Measurements from ENCODE around the gene RAB4A.

Gene RAB4A

DNA sequence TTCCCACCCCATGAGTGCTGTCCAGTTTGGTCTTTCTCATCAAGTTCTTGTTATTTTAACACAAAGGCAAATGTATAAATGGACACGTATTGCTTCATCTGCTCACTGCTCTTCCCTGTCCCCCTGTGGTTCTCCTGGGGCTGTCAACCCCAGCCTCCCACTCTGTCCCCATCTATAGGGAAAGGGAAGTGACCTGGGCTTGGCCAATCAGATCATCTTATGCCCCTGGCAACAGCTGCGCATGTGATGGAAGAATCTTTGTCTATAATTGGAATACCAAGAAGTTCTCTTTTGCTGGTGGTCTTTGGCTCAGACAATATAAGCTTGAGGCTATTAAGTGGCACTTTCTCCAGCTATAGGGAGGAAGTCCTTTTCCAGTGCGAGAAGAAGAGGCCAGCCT, 76.6 kb downstream of the RAB4A start:
- no peak overlapping the region for H3K27ac ChIP-seq (ENCODE audit: low read depth, low read length)
- no peak overlapping the region for H4K5ac ChIP-seq (ENCODE audit: low read length)
- no peak overlapping the region for H2BK5ac ChIP-seq (ENCODE audit: low read length)
- DNase-seq: no peak
- no CpG with 5 or more reads among the region's 3 CpGs for WGBS (ENCODE audit: extremely low coverage, insufficient coverage, low lambda C conversion rate)
- no peak overlapping the region for H3K4me2 ChIP-seq (ENCODE audit: low read length)
- H3K18ac ChIP-seq (ENCODE audit: low read length): no peak overlapping the region
- no peak overlapping the region for H3K4ac ChIP-seq (ENCODE audit: low read depth, low read length)
- H3K4me3 ChIP-seq (ENCODE audit: low read length): no peak overlapping the region
- no peak overlapping the region for H2AK5ac ChIP-seq (ENCODE audit: low read length)
- H3K23ac ChIP-seq (ENCODE audit: low read length): no peak overlapping the region
- no peaks in the 10 kb centered on the region for H3K79me2 ChIP-seq (ENCODE audit: control insufficient read depth, insufficient read depth, low read length)
- no peak overlapping the region for H4K8ac ChIP-seq (ENCODE audit: low read depth, low read length)
- no peak overlapping the region for H2BK15ac ChIP-seq (replicated peaks; ENCODE audit: low read depth)
- H2BK120ac ChIP-seq (ENCODE audit: low read depth, low read length): no peak overlapping the region
- no peak overlapping the region for H3K56ac ChIP-seq (ENCODE audit: low read length)
- H3K4me1 ChIP-seq (ENCODE audit: control insufficient read depth, low read depth, low read length): no peaks in the 10 kb centered on the region
- no peaks in the 10 kb centered on the region for H3K27me3 ChIP-seq (ENCODE audit: insufficient read depth, low read length, poor library complexity)
- no peaks in the 10 kb centered on the region for H3K36me3 ChIP-seq (ENCODE audit: control insufficient read depth, insufficient read depth, low read length)
- no peaks in the 10 kb centered on the region for H3K79me1 ChIP-seq (ENCODE audit: low read length)
- H3K9ac ChIP-seq (ENCODE audit: low read length): no peak overlapping the region

GRCh38 chr1:229349463-229350385, 78.8 kb downstream of the RAB4A start:
- Histone ChIP-seq H3K4me3 (ENCODE audit: low read length) (no peak overlapping the region), H3K4me1 (ENCODE audit: control insufficient read depth, low read depth, low read length) (no peaks in the 10 kb centered on the region), H3K9ac (ENCODE audit: low read length) (no peak overlapping the region), H3K79me1 (ENCODE audit: low read length) (no peaks in the 10 kb centered on the region), H4K5ac (ENCODE audit: low read length) (no peak overlapping the region), H3K18ac (ENCODE audit: low read length) (no peak overlapping the region), H3K56ac (ENCODE audit: low read length) (no peak overlapping the region), H3K4ac (ENCODE audit: low read depth, low read length) (no peak overlapping the region), H2BK120ac (ENCODE audit: low read depth, low read length) (no peak overlapping the region), H3K27me3 (ENCODE audit: insufficient read depth, low read length, poor library complexity) (no peaks in the 10 kb centered on the region), H3K4me2 (ENCODE audit: low read length) (no peak overlapping the region), H4K8ac (ENCODE audit: low read depth, low read length) (no peak overlapping the region), H3K27ac (ENCODE audit: low read depth, low read length) (no peak overlapping the region), H3K79me2 (ENCODE audit: control insufficient read depth, insufficient read depth, low read length) (no peaks in the 10 kb centered on the region), H2BK5ac (ENCODE audit: low read length) (no peak overlapping the region), H3K36me3 (ENCODE audit: control insufficient read depth, insufficient read depth, low read length) (no peaks in the 10 kb centered on the region), H2BK15ac (replicated peaks; ENCODE audit: low read depth) (no peak overlapping the region), H3K23ac (ENCODE audit: low read length) (no peak overlapping the region), H2AK5ac (ENCODE audit: low read length) (no peak overlapping the region)
- no peak for DNase-seq
- WGBS (ENCODE audit: extremely low coverage, insufficient coverage, low lambda C conversion rate): no CpG with 5 or more reads among the region's 8 CpGs

DNA sequence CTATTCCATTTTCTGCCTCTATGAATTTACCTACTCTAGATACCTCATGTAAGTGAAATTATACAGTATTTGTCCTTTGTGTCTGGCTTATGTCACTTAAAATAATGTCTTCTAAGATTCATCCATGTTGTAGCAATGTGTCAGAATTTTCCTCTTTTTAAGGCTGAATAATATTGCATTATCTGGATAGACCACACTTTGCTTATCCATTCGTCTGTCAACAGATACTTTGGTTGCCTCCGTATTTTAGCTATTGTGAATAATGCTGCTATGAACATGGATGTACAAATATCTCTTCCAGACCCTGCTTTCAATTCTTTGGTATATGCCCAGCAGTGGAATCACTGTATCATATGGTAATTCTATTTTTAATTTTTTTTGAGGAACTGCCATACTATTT, 82.1 kb downstream of the RAB4A start:
- no peaks in the 10 kb centered on the region for H3K79me1 ChIP-seq (ENCODE audit: low read length)
- H2AK5ac ChIP-seq (ENCODE audit: low read length): no peak overlapping the region
- no peaks in the 10 kb centered on the region for H3K4me1 ChIP-seq (ENCODE audit: control insufficient read depth, low read depth, low read length)
- no CpG with 5 or more reads among the region's 2 CpGs for WGBS (ENCODE audit: extremely low coverage, insufficient coverage, low lambda C conversion rate)
- H3K9ac ChIP-seq (ENCODE audit: low read length): no peak overlapping the region
- H3K4ac ChIP-seq (ENCODE audit: low read depth, low read length): no peak overlapping the region
- no peak overlapping the region for H3K56ac ChIP-seq (ENCODE audit: low read length)
- H3K27me3 ChIP-seq (ENCODE audit: insufficient read depth, low read length, poor library complexity): no peaks in the 10 kb centered on the region
- H3K23ac ChIP-seq (ENCODE audit: low read length): no peak overlapping the region
- H3K4me3 ChIP-seq (ENCODE audit: low read length): no peak overlapping the region
- no peak overlapping the region for H4K5ac ChIP-seq (ENCODE audit: low read length)
- no peak overlapping the region for H4K8ac ChIP-seq (ENCODE audit: low read depth, low read length)
- no peak overlapping the region for H3K27ac ChIP-seq (ENCODE audit: low read depth, low read length)
- H3K79me2 ChIP-seq (ENCODE audit: control insufficient read depth, insufficient read depth, low read length): no peaks in the 10 kb centered on the region
- no peaks in the 10 kb centered on the region for H3K36me3 ChIP-seq (ENCODE audit: control insufficient read depth, insufficient read depth, low read length)
- no peak overlapping the region for H2BK15ac ChIP-seq (replicated peaks; ENCODE audit: low read depth)
- no peak for DNase-seq
- no peak overlapping the region for H3K4me2 ChIP-seq (ENCODE audit: low read length)
- no peak overlapping the region for H3K18ac ChIP-seq (ENCODE audit: low read length)
- no peak overlapping the region for H2BK120ac ChIP-seq (ENCODE audit: low read depth, low read length)
- H2BK5ac ChIP-seq (ENCODE audit: low read length): no peak overlapping the region

DNA sequence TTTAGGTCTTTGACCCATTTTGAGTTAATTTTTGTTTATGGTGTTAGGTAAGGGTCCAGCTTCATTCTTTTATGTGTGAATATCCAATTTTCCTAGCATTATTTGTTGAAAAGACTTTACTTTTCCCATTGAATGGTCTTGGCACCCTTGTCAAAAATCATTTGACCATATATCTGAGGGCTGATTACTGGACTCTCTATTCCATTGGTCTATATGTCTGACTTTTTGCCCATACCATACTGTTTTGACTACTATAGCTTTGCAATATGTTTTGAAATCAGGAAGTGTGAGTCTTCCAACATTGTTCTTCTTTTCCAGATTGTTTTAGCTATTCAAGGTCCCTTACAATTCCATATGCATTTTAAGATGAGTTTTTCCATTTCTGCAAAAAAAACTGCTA, 83.3 kb downstream of the RAB4A start:
- Histone ChIP-seq H3K79me2 (ENCODE audit: control insufficient read depth, insufficient read depth, low read length) (no peaks in the 10 kb centered on the region), H2BK120ac (ENCODE audit: low read depth, low read length) (no peak overlapping the region), H3K79me1 (ENCODE audit: low read length) (no peaks in the 10 kb centered on the region), H4K5ac (ENCODE audit: low read length) (no peak overlapping the region), H3K56ac (ENCODE audit: low read length) (no peak overlapping the region), H3K4me2 (ENCODE audit: low read length) (no peak overlapping the region), H2BK5ac (ENCODE audit: low read length) (no peak overlapping the region), H3K4ac (ENCODE audit: low read depth, low read length) (no peak overlapping the region), H3K27me3 (ENCODE audit: insufficient read depth, low read length, poor library complexity) (no peaks in the 10 kb centered on the region), H3K4me3 (ENCODE audit: low read length) (no peak overlapping the region), H2BK15ac (replicated peaks; ENCODE audit: low read depth) (no peak overlapping the region), H3K9ac (ENCODE audit: low read length) (no peak overlapping the region), H3K27ac (ENCODE audit: low read depth, low read length) (no peak overlapping the region), H3K23ac (ENCODE audit: low read length) (no peak overlapping the region), H3K36me3 (ENCODE audit: control insufficient read depth, insufficient read depth, low read length) (no peaks in the 10 kb centered on the region), H2AK5ac (ENCODE audit: low read length) (no peak overlapping the region), H3K4me1 (ENCODE audit: control insufficient read depth, low read depth, low read length) (no peaks in the 10 kb centered on the region), H4K8ac (ENCODE audit: low read depth, low read length) (no peak overlapping the region), H3K18ac (ENCODE audit: low read length) (no peak overlapping the region)
- no peak for DNase-seq

Measured in mesendoderm (in vitro differentiated cells).